ENCODE results near the gene SPDYE4.

SPDYE4 gene

DNA sequence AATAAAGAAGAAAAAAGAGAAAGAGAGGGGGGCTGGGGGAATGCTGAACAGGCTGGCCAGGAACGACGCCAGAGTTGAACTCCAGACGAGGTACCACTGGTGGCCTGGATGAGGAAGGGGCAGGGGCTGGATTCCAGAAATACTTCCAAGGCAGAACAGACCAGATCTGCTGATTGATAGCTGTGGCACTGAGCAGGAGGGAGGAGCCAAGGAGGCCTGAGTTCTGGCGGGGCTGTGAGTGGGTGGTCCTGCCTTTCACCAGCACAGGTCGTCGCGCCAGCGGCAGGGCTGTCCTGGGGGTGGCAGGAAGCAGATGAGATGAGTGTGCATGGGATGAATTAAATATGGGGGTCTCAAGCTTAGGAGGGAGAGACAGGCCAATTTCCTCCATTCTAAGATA is 19.2 kb downstream of the SPDYE4 start:
- H3K4me3 ChIP-seq (ENCODE audit: low read length, poor library complexity, severe bottlenecking), result no peak overlapping the region
- no peak overlapping the region for H2AFZ ChIP-seq (ENCODE audit: low read length)
- H3K36me3 ChIP-seq (ENCODE audit: insufficient read depth, low read length), result no peaks in the 10 kb centered on the region
- no peaks in the 10 kb centered on the region for H3K9me3 ChIP-seq (ENCODE audit: insufficient read depth, low read depth, low read length)
- no peaks in the 10 kb centered on the region for H3K79me2 ChIP-seq (ENCODE audit: insufficient read depth, low read length)
- H3K4me2 ChIP-seq (ENCODE audit: low read depth, low read length, poor library complexity, severe bottlenecking), result no peak overlapping the region
- TF ChIP-seq EZH2phosphoT487 (IDR thresholded peaks at IDR 0.05; ENCODE audit: borderline replicate concordance), result no peak
- TF ChIP-seq CTCF (conservative IDR thresholded peaks at IDR 0.05; ENCODE audit: low read length), result no peak
- no peaks in the 10 kb centered on the region for H3F3A ChIP-seq (ENCODE audit: low read depth)
- H3K4me1 ChIP-seq (ENCODE audit: insufficient read depth, low read length, poor library complexity, severe bottlenecking), result peaks cover 4% of the 10 kb centered on the region
- no peaks in the 10 kb centered on the region for H4K20me1 ChIP-seq (ENCODE audit: insufficient read depth, low read length, poor library complexity, severe bottlenecking)
- no peaks in the 10 kb centered on the region for H3K9me2 ChIP-seq (replicated peaks; ENCODE audit: low read depth, low read length)
- H3K27me3 ChIP-seq (ENCODE audit: insufficient read depth, low read length, poor library complexity, severe bottlenecking), result no peaks in the 10 kb centered on the region
- no peak overlapping the region for H3K9ac ChIP-seq (ENCODE audit: low read depth, low read length, poor library complexity, severe bottlenecking)

DNA sequence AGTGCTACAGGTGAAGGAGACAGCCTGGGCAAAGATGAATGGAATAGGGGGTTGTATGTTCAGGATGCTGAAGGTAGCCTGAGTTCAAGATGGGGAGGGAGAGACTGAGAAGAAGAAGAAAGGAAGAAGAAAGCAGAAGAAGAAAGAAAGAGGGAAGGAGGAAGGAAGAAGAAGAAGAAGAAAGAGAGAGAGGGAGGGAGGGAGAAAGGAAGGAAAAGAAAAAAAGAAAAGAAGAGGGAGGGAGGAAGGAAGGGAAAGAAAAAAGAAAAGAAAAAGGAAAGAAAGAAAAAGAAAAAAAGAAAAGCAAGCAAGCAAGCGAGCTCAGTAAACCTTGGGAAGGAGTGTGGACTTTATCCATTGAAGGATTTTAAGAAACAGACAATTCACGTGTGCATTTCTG is 21.6 kb downstream of the SPDYE4 start:
- no peaks in the 10 kb centered on the region for H4K20me1 ChIP-seq (ENCODE audit: insufficient read depth, low read length, poor library complexity, severe bottlenecking)
- no peaks in the 10 kb centered on the region for H3K9me3 ChIP-seq (ENCODE audit: insufficient read depth, low read depth, low read length)
- H3F3A ChIP-seq (ENCODE audit: low read depth), result no peaks in the 10 kb centered on the region
- H3K9me2 ChIP-seq (replicated peaks; ENCODE audit: low read depth, low read length), result no peaks in the 10 kb centered on the region
- no peak overlapping the region for H2AFZ ChIP-seq (ENCODE audit: low read length)
- no peaks in the 10 kb centered on the region for H3K27me3 ChIP-seq (ENCODE audit: insufficient read depth, low read length, poor library complexity, severe bottlenecking)
- H3K36me3 ChIP-seq (ENCODE audit: insufficient read depth, low read length), result no peaks in the 10 kb centered on the region
- H3K4me3 ChIP-seq (ENCODE audit: low read length, poor library complexity, severe bottlenecking), result no peak overlapping the region
- no peak overlapping the region for H3K4me2 ChIP-seq (ENCODE audit: low read depth, low read length, poor library complexity, severe bottlenecking)
- H3K4me1 ChIP-seq (ENCODE audit: insufficient read depth, low read length, poor library complexity, severe bottlenecking), result peaks cover 4% of the 10 kb centered on the region
- no peak overlapping the region for H3K9ac ChIP-seq (ENCODE audit: low read depth, low read length, poor library complexity, severe bottlenecking)
- H3K79me2 ChIP-seq (ENCODE audit: insufficient read depth, low read length), result no peaks in the 10 kb centered on the region
- TF ChIP-seq EZH2phosphoT487 (IDR thresholded peaks at IDR 0.05; ENCODE audit: borderline replicate concordance) (no peak), CTCF (conservative IDR thresholded peaks at IDR 0.05; ENCODE audit: low read length) (no peak)

- Histone ChIP-seq H3K9ac (ENCODE audit: low read depth, low read length, poor library complexity, severe bottlenecking) (no peak overlapping the region), H3K79me2 (ENCODE audit: insufficient read depth, low read length) (no peaks in the 10 kb centered on the region)
Observed at GRCh38 chr17:8736362-8736761, 22.0 kb downstream of the SPDYE4 start.

More at GRCh38 chr17:8736362-8736761, 22.0 kb downstream of the SPDYE4 start:
- Histone ChIP-seq H3K9me3 (ENCODE audit: insufficient read depth, low read depth, low read length) (no peaks in the 10 kb centered on the region), H3K4me1 (ENCODE audit: insufficient read depth, low read length, poor library complexity, severe bottlenecking) (peaks cover 4% of the 10 kb centered on the region), H3K4me2 (ENCODE audit: low read depth, low read length, poor library complexity, severe bottlenecking) (no peak overlapping the region), H3F3A (ENCODE audit: low read depth) (no peaks in the 10 kb centered on the region), H3K9me2 (replicated peaks; ENCODE audit: low read depth, low read length) (no peaks in the 10 kb centered on the region), H3K36me3 (ENCODE audit: insufficient read depth, low read length) (no peaks in the 10 kb centered on the region), H4K20me1 (ENCODE audit: insufficient read depth, low read length, poor library complexity, severe bottlenecking) (no peaks in the 10 kb centered on the region), H2AFZ (ENCODE audit: low read length) (no peak overlapping the region), H3K4me3 (ENCODE audit: low read length, poor library complexity, severe bottlenecking) (no peak overlapping the region), H3K27me3 (ENCODE audit: insufficient read depth, low read length, poor library complexity, severe bottlenecking) (no peaks in the 10 kb centered on the region)
- TF ChIP-seq CTCF (conservative IDR thresholded peaks at IDR 0.05; ENCODE audit: low read length) (no peak), EZH2phosphoT487 (IDR thresholded peaks at IDR 0.05; ENCODE audit: borderline replicate concordance) (no peak)
